SK-N-SH (cell line): ENCODE results near the gene TXNRD2. TPM values are rescaled to one million over a fixed set of nuclear protein-coding genes. Genes with fewer than 3 reads are reported as not detected.
A peak's percentile ranks its signal among the peaks of the same experiment; 100 is the strongest.

ENCODE experiments used
- CTCF ChIA-PET: fragments of 300-600, 350-600 bp; formaldehyde crosslinking; extraction: SDS; loops from one replicate; lab custom pipeline; 2021; lab: Yijun Ruan, JAX
- POLR2A ChIA-PET: fragments of 350-600 bp; sonication (Branson Sonifier 250); formaldehyde crosslinking; extraction: SDS; loops from one replicate; lab custom pipeline; 2020; ENCODE audit warnings: antibody characterized with exemption, inconsistent platforms; lab: Yijun Ruan, JAX
- DNase-seq: peaks from one replicate; pipeline ENCODE4 v3.0.0; 2012
- H2AFZ ChIP-seq: fragments of 200-600 bp; sonication (generic); 2 replicates; pipeline ENCODE4 v1.8.1; 2016; ENCODE audit warnings: antibody characterized with exemption, mild to moderate bottlenecking, low read depth
- H3F3A ChIP-seq: fragments of 200-600 bp; sonication (generic); replicated peaks from 2 replicates; pipeline ENCODE3; 2016; ENCODE audit warnings: antibody characterized with exemption, mild to moderate bottlenecking; ENCODE audit not compliant: insufficient read depth
- H3K27ac ChIP-seq, 2 experiments: fragments of 200-500 bp in 1 of 2; fragments of 200-600 bp in 1 of 2; sonication (Bioruptor generic) in 1 of 2; sonication (generic), shearing (Covaris generic) in 1 of 2; 2 replicates each; pipeline versions ENCODE4 v1.5.1 to v1.6.1; 2014 to 2016; ENCODE audit warnings: low read depth in 2 of 2, inconsistent platforms in 1 of 2, low read length in 1 of 2, mild to moderate bottlenecking in 1 of 2, mixed read lengths in 1 of 2
- H3K27me3 ChIP-seq: fragments of 200-600 bp; sonication (generic), shearing (Covaris generic); 2 replicates; pipeline ENCODE4 v1.6.1; 2016; ENCODE audit warnings: mixed run types; ENCODE audit not compliant: insufficient read depth
- H3K36me3 ChIP-seq, 2 experiments: fragments of 200-500 bp in 1 of 2; fragments of 200-600 bp in 1 of 2; sonication (Bioruptor generic) in 1 of 2; sonication (generic) in 1 of 2; replicated peaks in 1 of 2; 2 replicates each; pipeline versions ENCODE3 to v1.5.1; 2014 to 2016; ENCODE audit warnings: low read length in 1 of 2, mild to moderate bottlenecking in 1 of 2; ENCODE audit not compliant: insufficient read depth in 2 of 2, control insufficient read depth in 1 of 2
- H3K4me1 ChIP-seq, 2 experiments: fragments of 200-500 bp in 1 of 2; fragments of 200-600 bp in 1 of 2; sonication (Bioruptor generic) in 1 of 2; sonication (generic), shearing (Covaris generic) in 1 of 2; 2 replicates each; pipeline versions ENCODE4 v1.5.1 to v1.6.1; 2014 to 2016; ENCODE audit warnings: low read depth in 1 of 2, low read length in 1 of 2, mixed run types in 1 of 2; ENCODE audit not compliant: insufficient read depth in 2 of 2, control insufficient read depth in 1 of 2
- H3K4me2 ChIP-seq: fragments of 200-600 bp; sonication (generic), shearing (Covaris generic); 2 replicates; pipeline ENCODE4 v1.6.1; 2017; ENCODE audit warnings: mixed run types
- H3K4me3 ChIP-seq, 2 experiments: fragments of 200-500 bp in 1 of 2; fragments of 200-600 bp in 1 of 2; sonication (Bioruptor generic) in 1 of 2; sonication (generic), shearing (Covaris generic) in 1 of 2; 2 replicates each; pipeline versions ENCODE4 v1.5.1 to v1.8.1; 2014 to 2016; ENCODE audit warnings: low read depth in 2 of 2, inconsistent platforms in 1 of 2, low read length in 1 of 2, mild to moderate bottlenecking in 1 of 2, mixed read lengths in 1 of 2, moderate library complexity in 1 of 2
- H3K79me2 ChIP-seq: fragments of 200-600 bp; sonication (generic); 2 replicates; pipeline ENCODE4 v1.8.1; 2017; ENCODE audit warnings: mild to moderate bottlenecking; ENCODE audit not compliant: insufficient read depth
- H3K9ac ChIP-seq: fragments of 200-600 bp; sonication (generic); 2 replicates; pipeline ENCODE4 v1.6.1; 2017; ENCODE audit warnings: mixed run types
- H3K9me2 ChIP-seq: fragments of 200-600 bp; sonication (generic); 2 replicates; pipeline ENCODE4 v1.6.1; 2017; ENCODE audit warnings: mixed run types
- H3K9me3 ChIP-seq: fragments of 200-600 bp; sonication (generic); 2 replicates; pipeline ENCODE4 v1.6.1; 2017; ENCODE audit warnings: mixed run types, mild to moderate bottlenecking, moderate library complexity
- H4K20me1 ChIP-seq: fragments of 200-600 bp; sonication (generic); 2 replicates; pipeline ENCODE4 v1.6.1; 2017; ENCODE audit warnings: mild to moderate bottlenecking, mixed run types; ENCODE audit not compliant: insufficient read depth
- FOSL2 ChIP-seq: IDR thresholded peaks from 2 replicates; pipeline ENCODE4 v1.4.0; 2012; ENCODE audit warnings: low read depth, mild to moderate bottlenecking, moderate library complexity, borderline replicate concordance
- FOXM1 ChIP-seq: IDR thresholded peaks from 2 replicates; pipeline ENCODE4 v1.4.0; 2012; ENCODE audit warnings: low read depth, mild to moderate bottlenecking
- GABPA ChIP-seq: IDR thresholded peaks from 2 replicates; pipeline ENCODE4 v1.4.0; 2012; ENCODE audit warnings: low read depth, mild to moderate bottlenecking
- MAX ChIP-seq: IDR thresholded peaks from 2 replicates; pipeline ENCODE4 v1.4.0; 2012; ENCODE audit warnings: low read depth
- MXI1 ChIP-seq: IDR thresholded peaks from 2 replicates; pipeline ENCODE4 v1.6.1; 2012; ENCODE audit warnings: mild to moderate bottlenecking, low read depth, low read length, improper control_type of control experiment
- NFIC ChIP-seq: IDR thresholded peaks from 2 replicates; pipeline ENCODE4 v1.4.0; 2012; ENCODE audit warnings: borderline replicate concordance
- POLR2AphosphoS5 ChIP-seq: IDR thresholded peaks from 2 replicates; pipeline ENCODE4 v1.6.1; 2012; ENCODE audit warnings: low read depth, low read length
- RAD21 ChIP-seq: IDR thresholded peaks from 2 replicates; pipeline ENCODE4 v1.6.1; 2012; ENCODE audit warnings: mild to moderate bottlenecking, low read length
- RXRA ChIP-seq: IDR thresholded peaks from 2 replicates; pipeline ENCODE4 v1.4.0; 2012; ENCODE audit warnings: low read depth, mild to moderate bottlenecking, borderline replicate concordance
- TAF1 ChIP-seq: IDR thresholded peaks from 2 replicates; pipeline ENCODE4 v1.6.1; 2012; ENCODE audit warnings: low read depth, mild to moderate bottlenecking, low read length, moderate library complexity, borderline replicate concordance
- TCF12 ChIP-seq: IDR thresholded peaks from 2 replicates; pipeline ENCODE4 v1.4.0; 2012
- TEAD4 ChIP-seq: IDR thresholded peaks from 2 replicates; pipeline ENCODE4 v1.4.0; 2012; ENCODE audit warnings: mild to moderate bottlenecking, borderline replicate concordance; ENCODE audit not compliant: insufficient read depth
- WGBS: methylation state at CpG from one replicate; pipeline ENCODE4 v1.1.6; 2017; ENCODE audit warnings: low lambda C conversion rate; 5-methylcytosine and 5-hydroxymethylcytosine counted together
- polyA plus RNA-seq, 3 experiments: library from polyadenylated mRNA; depleted of rRNA; stranded (reverse); fragments of >200 nt; gene quantifications; 2 replicates each; pipeline ENCODE4 v1.2.3, GENCODE V29; 2012
- TF ChIP-seq, protein P1 (sequence below): fragments of 200-600 bp; sonication (generic); IDR thresholded peaks from 2 replicates; pipeline ENCODE4 v1.6.1; 2017; ENCODE audit warnings: antibody characterized with exemption, mild to moderate bottlenecking, moderate library complexity
- TF ChIP-seq, protein P2 (sequence below): fragments of 150-350 bp; IDR thresholded peaks from 2 replicates; pipeline ENCODE4 v1.6.1; 2017; ENCODE audit warnings: antibody characterized with exemption, low read length, low read depth, borderline replicate concordance
- TF ChIP-seq, protein P3 (sequence below): fragments of 150-350 bp; IDR thresholded peaks from 2 replicates; pipeline ENCODE4 v1.6.1; 2016; ENCODE audit warnings: mild to moderate bottlenecking, low read depth, low read length

The TXNRD2 gene
- polyA plus RNA-seq, 1 of the 3 experiments (the other 2 are of a cell fraction) = 34.7 TPM

- no peak for TF ChIP-seq RXRA
- TF ChIP-seq, all 33 proteins: peak for 0
Measured at GRCh38 chr22:19963863-19964642, 22.4 kb upstream of the TXNRD2 start (continued).

DNA sequence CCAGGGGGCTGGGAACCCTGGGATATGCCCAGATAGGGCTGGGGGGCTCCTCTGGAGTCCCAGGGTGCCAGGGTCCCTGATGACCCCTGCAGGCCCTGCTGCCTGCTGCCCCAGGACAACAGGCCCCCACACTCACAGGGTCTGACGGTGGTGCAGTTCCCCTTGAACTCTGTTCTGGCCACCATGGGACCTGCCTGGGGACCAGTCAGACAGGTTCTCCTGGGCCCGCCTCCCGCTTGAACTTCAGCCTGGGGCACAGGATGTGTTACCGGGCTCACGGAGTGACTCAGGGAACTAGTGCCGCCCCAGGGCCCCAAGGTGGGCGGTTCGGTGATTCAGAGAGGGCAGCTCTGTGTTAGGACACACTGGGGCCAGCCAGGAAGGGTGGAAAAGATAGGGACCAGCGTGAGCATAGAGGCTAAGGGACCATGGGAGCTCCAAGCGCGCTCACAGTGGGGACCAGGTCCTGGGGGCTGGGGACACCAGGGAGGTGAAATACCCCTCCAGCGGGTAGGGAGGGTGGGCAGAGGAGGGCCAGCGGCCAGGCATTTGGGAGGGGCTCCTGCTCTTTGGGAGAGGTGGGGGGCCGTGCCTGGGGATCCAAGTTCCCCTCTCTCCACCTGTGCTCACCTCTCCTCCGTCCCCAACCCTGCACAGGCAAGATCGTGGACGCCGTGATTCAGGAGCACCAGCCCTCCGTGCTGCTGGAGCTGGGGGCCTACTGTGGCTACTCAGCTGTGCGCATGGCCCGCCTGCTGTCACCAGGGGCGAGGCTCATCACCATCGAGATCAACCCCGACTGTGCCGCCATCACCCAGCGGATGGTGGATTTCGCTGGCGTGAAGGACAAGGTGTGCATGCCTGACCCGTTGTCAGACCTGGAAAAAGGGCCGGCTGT, 21.5 kb upstream of the TXNRD2 start:
- H3K4me1 ChIP-seq = peaks cover 7 to 14% of the 10 kb centered on the region in 2 experiments; a peak in 2 of 4 replicates
- H2AFZ ChIP-seq = no peak overlapping the region
- H4K20me1 ChIP-seq = peaks cover 17% of the 10 kb centered on the region
- H3K4me3 ChIP-seq = no peak overlapping the region
- peak overlapping the region; percentile 50 for H3K4me2 ChIP-seq
- no peaks in the 10 kb centered on the region for H3K9me2 ChIP-seq
- TF ChIP-seq MAX (no peak), TEAD4 (no peak), MXI1 (no peak)
- H3K9ac ChIP-seq = no peak overlapping the region
- H3K79me2 ChIP-seq = no peaks in the 10 kb centered on the region
- H3K36me3 ChIP-seq = peaks cover 13 to 33% of the 10 kb centered on the region in 2 experiments
- 82% methylated on average over 27 of the region's 30 CpGs for WGBS
- CTCF ChIA-PET = interaction anchor here (1.0 to 16.4 kb wide), 11 partner anchors 8 to 128 kb away, joined by 3 to 501 read pairs (median 4); no protein-coding TSS in a partner anchor
- H3K27me3 ChIP-seq = no peaks in the 10 kb centered on the region
- peaks cover 3% of the 10 kb centered on the region for H3F3A ChIP-seq
- DNase-seq = no peak
- H3K9me3 ChIP-seq = no peaks in the 10 kb centered on the region
- peak overlapping the region in 1 of 2 experiments; percentile 70; a peak in 2 of 4 replicates for H3K27ac ChIP-seq
- POLR2A ChIA-PET = interaction anchor here (1.2 to 1.6 kb wide), 3 partner anchors 12 to 52 kb away, joined by 3 to 9 read pairs (median 4); no protein-coding TSS in a partner anchor

DNA sequence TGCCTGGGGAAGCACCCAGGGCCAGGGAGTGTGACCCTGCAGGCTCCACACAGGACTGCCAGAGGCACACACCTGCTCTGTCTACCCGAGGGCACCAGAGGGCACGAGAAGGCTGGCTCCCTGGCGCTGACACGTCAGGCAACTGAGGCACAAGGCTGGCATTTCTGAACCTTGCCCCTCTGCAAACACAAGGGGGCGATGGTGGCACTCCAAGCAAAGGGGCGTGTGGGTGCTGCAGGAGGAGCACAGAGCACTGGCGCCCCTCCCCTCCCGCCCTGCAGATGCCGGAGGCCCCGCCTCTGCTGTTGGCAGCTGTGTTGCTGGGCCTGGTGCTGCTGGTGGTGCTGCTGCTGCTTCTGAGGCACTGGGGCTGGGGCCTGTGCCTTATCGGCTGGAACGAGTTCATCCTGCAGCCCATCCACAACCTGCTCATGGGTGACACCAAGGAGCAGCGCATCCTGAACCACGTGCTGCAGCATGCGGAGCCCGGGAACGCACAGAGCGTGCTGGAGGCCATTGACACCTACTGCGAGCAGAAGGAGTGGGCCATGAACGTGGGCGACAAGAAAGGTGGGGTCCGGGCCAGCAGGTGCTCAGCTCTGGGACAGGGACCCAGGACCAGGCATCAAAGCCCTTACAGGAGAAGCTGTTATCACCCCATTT, 20.8 kb upstream of the TXNRD2 start:
- no peak overlapping the region for H3K9ac ChIP-seq
- CTCF ChIA-PET = interaction anchor here (0.6 to 16.4 kb wide), 11 partner anchors 9 to 155 kb away, joined by 3 to 501 read pairs (median 4); partner anchors contain the start of gene TRMT2A
- DNase-seq = peak; percentile 97
- TF ChIP-seq POLR2AphosphoS5 (peak; percentile 12; the same call in 1 of the 2 replicates), MAX (no peak), GABPA (no peak), TAF1 (no peak), NFIC (no peak), TCF12 (no peak), MXI1 (peak; percentile 79), FOXM1 (no peak), RAD21 (peak; percentile 69), TEAD4 (no peak), FOSL2 (no peak)
- TF ChIP-seq, protein P1, sequence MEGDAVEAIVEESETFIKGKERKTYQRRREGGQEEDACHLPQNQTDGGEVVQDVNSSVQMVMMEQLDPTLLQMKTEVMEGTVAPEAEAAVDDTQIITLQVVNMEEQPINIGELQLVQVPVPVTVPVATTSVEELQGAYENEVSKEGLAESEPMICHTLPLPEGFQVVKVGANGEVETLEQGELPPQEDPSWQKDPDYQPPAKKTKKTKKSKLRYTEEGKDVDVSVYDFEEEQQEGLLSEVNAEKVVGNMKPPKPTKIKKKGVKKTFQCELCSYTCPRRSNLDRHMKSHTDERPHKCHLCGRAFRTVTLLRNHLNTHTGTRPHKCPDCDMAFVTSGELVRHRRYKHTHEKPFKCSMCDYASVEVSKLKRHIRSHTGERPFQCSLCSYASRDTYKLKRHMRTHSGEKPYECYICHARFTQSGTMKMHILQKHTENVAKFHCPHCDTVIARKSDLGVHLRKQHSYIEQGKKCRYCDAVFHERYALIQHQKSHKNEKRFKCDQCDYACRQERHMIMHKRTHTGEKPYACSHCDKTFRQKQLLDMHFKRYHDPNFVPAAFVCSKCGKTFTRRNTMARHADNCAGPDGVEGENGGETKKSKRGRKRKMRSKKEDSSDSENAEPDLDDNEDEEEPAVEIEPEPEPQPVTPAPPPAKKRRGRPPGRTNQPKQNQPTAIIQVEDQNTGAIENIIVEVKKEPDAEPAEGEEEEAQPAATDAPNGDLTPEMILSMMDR = peak; percentile 69
- TF ChIP-seq, protein P2, sequence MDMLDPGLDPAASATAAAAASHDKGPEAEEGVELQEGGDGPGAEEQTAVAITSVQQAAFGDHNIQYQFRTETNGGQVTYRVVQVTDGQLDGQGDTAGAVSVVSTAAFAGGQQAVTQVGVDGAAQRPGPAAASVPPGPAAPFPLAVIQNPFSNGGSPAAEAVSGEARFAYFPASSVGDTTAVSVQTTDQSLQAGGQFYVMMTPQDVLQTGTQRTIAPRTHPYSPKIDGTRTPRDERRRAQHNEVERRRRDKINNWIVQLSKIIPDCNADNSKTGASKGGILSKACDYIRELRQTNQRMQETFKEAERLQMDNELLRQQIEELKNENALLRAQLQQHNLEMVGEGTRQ = no peak
- TF ChIP-seq, protein P3, sequence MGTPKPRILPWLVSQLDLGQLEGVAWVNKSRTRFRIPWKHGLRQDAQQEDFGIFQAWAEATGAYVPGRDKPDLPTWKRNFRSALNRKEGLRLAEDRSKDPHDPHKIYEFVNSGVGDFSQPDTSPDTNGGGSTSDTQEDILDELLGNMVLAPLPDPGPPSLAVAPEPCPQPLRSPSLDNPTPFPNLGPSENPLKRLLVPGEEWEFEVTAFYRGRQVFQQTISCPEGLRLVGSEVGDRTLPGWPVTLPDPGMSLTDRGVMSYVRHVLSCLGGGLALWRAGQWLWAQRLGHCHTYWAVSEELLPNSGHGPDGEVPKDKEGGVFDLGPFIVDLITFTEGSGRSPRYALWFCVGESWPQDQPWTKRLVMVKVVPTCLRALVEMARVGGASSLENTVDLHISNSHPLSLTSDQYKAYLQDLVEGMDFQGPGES = no peak

More for the DNA sequence above, 20.8 kb upstream of the TXNRD2 start:
- Histone ChIP-seq H4K20me1 (peaks cover 19% of the 10 kb centered on the region), H3K4me3 (no peak overlapping the region), H2AFZ (no peak overlapping the region), H3K4me1 (peaks cover 7 to 14% of the 10 kb centered on the region in 2 experiments; a peak in 2 of 4 replicates), H3K79me2 (peaks cover 4% of the 10 kb centered on the region; the same call in 1 of the 2 replicates), H3K27ac (peak overlapping the region in 1 of 2 experiments; percentile 70; a peak in 2 of 4 replicates), H3K9me2 (no peaks in the 10 kb centered on the region), H3F3A (peaks cover 2% of the 10 kb centered on the region), H3K36me3 (peaks cover 17 to 26% of the 10 kb centered on the region in 2 experiments), H3K4me2 (peak overlapping the region; percentile 50), H3K27me3 (no peaks in the 10 kb centered on the region), H3K9me3 (no peaks in the 10 kb centered on the region)
- POLR2A ChIA-PET = interaction anchor here (1.3 to 1.6 kb wide), 2 partner anchors 11 to 52 kb away, joined by 4 to 9 read pairs; no protein-coding TSS in a partner anchor
- WGBS = 51% methylated on average over 19 of the region's 22 CpGs
